ENCODE measurements around the gene NACA2.

NACA2 gene

GRCh38 chr17:61547113-61547512 lies 43.9 kb downstream of the NACA2 start:
- no peak for DNase-seq (ENCODE audit: low read depth)

- no peak for DNase-seq (ENCODE audit: low read depth)
These were observed 45.6 kb downstream of the NACA2 start for GRCh38 chr17:61545335-61545938.

GRCh38 chr17:61543786-61544415 lies 47.1 kb downstream of the NACA2 start:
- DNase-seq (ENCODE audit: low read depth), result no peak

- DNase-seq (ENCODE audit: low read depth), result no peak
These were observed 49.0 kb downstream of the NACA2 start for GRCh38 chr17:61542027-61542426.

GRCh38 chr17:61540874-61541273 lies 50.1 kb downstream of the NACA2 start:
- no peak for DNase-seq (ENCODE audit: low read depth)
